Osteoblast (primary cell): Measurements from ENCODE around the gene PRODH2. TPM values are rescaled to one million over a fixed set of nuclear protein-coding genes. Genes with fewer than 3 reads are reported as not detected.
A peak's percentile ranks its signal among the peaks of the same experiment; 100 is the strongest.

Source experiments
- DNase-seq: peaks from one replicate; pipeline ENCODE4 v3.0.0; 2011; ENCODE audit warnings: low spot score, mixed read lengths; ENCODE audit not compliant: insufficient read length; ENCODE audit errors: missing footprints
- H2AFZ ChIP-seq: 2 replicates; pipeline ENCODE4 v1.6.0; 2011; ENCODE audit warnings: mild to moderate bottlenecking, low read length
- H3K27ac ChIP-seq: 2 replicates; pipeline ENCODE4 v1.5.1; 2011; ENCODE audit warnings: mild to moderate bottlenecking, low read depth, low read length, moderate library complexity
- H3K27me3 ChIP-seq: 2 replicates; pipeline ENCODE4 v1.6.0; 2012; ENCODE audit warnings: mild to moderate bottlenecking, control low read depth, inconsistent platforms, low read length, moderate library complexity; ENCODE audit not compliant: insufficient read depth
- H3K36me3 ChIP-seq: 2 replicates; pipeline ENCODE4 v1.5.1; 2011; ENCODE audit warnings: mild to moderate bottlenecking, low read length, control low read depth, moderate library complexity; ENCODE audit not compliant: insufficient read depth
- H3K4me1 ChIP-seq: 2 replicates; pipeline ENCODE4 v1.5.1; 2011; ENCODE audit warnings: mild to moderate bottlenecking, low read length, control low read depth, moderate library complexity; ENCODE audit not compliant: insufficient read depth
- H3K4me2 ChIP-seq: 2 replicates; pipeline ENCODE4 v1.6.0; 2011; ENCODE audit warnings: mild to moderate bottlenecking, low read length; ENCODE audit not compliant: insufficient read depth
- H3K4me3 ChIP-seq: fragments of 200-600 bp; sonication (generic); 3 replicates; pipeline ENCODE4 v1.5.1; 2012; ENCODE audit warnings: mild to moderate bottlenecking, low read length, inconsistent platforms; ENCODE audit not compliant: insufficient read depth
- H3K79me2 ChIP-seq: 2 replicates; pipeline ENCODE4 v1.6.0; 2012; ENCODE audit warnings: mild to moderate bottlenecking, low read length, control low read depth, inconsistent platforms; ENCODE audit not compliant: insufficient read depth
- H3K9me3 ChIP-seq: 2 replicates; pipeline ENCODE4 v1.5.1; 2011; ENCODE audit warnings: low read depth, low read length, control low read depth
- H4K20me1 ChIP-seq: 2 replicates; pipeline ENCODE4 v1.6.0; 2012; ENCODE audit warnings: mild to moderate bottlenecking, low read length, control low read depth; ENCODE audit not compliant: insufficient read depth
- total RNA-seq: library from RNA; depleted of rRNA; stranded (reverse); fragments of >200 nt; gene quantifications from 2 replicates; pipeline ENCODE4 v1.2.3, GENCODE V29; 2012
- TF ChIP-seq, protein P1 (sequence below): IDR thresholded peaks from 2 replicates; pipeline ENCODE4 v1.5.1; 2011; ENCODE audit warnings: mild to moderate bottlenecking, low read depth, low read length, moderate library complexity; ENCODE audit errors: extremely low read depth

PRODH2 gene, protein sequence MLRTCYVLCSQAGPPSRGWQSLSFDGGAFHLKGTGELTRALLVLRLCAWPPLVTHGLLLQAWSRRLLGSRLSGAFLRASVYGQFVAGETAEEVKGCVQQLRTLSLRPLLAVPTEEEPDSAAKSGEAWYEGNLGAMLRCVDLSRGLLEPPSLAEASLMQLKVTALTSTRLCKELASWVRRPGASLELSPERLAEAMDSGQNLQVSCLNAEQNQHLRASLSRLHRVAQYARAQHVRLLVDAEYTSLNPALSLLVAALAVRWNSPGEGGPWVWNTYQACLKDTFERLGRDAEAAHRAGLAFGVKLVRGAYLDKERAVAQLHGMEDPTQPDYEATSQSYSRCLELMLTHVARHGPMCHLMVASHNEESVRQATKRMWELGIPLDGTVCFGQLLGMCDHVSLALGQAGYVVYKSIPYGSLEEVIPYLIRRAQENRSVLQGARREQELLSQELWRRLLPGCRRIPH
- total RNA-seq = not detected in 2 replicates

DNA sequence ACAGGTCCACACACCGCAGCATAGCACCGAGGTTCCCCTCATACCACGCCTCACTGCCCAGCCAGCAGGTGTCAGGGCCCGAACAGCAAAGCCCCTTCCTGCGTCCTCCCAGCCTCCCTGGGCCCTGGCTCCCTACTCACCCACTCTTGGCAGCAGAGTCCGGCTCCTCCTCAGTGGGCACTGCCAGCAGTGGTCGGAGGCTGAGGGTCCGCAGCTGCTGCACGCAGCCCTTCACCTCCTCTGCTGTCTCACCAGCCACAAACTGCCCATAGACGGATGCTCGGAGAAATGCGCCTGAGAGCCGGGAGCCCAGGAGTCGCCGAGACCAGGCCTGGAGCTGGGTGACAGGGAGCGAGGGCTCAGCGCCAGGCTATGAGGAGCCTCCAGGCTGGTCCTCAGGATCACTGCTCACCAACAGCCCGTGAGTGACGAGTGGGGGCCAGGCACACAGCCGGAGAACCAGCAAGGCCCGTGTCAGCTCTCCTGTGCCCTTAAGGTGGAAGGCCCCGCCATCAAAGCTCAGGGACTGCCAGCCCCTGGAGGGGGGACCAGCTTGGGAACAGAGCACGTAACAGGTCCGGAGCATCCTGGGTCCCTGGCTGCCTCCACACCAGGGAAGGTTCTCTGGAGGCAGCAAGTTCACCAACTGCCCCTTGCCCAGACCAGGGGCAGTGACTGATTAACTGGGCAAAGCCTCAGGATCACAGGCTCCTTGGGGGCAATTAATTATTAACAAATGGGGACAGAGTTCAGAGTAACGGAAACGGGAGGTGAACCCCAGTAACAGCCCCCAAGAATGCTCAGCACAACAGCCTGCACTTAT lies at the start of gene PRODH2:
Gene PRODH2 (minus strand): TSS at position 626 of the 823 bp plus-strand sequence. CDS start 40 bp downstream, at position 586.
- Histone ChIP-seq H3K4me3 (no peak within 1 kb of the TSS), H3K4me1 (no peaks in the 10 kb centered on the region), H3K9me3 (no peaks in the 10 kb centered on the region), H3K79me2 (no peaks in the 10 kb centered on the region), H3K36me3 (no peaks in the 10 kb centered on the region), H4K20me1 (no peaks in the 10 kb centered on the region), H3K4me2 (no peak within 1 kb of the TSS), H3K27ac (no peak within 1 kb of the TSS), H2AFZ (no peak within 1 kb of the TSS), H3K27me3 (peaks cover 6% of the 10 kb centered on the region)
- TF ChIP-seq, protein P1, sequence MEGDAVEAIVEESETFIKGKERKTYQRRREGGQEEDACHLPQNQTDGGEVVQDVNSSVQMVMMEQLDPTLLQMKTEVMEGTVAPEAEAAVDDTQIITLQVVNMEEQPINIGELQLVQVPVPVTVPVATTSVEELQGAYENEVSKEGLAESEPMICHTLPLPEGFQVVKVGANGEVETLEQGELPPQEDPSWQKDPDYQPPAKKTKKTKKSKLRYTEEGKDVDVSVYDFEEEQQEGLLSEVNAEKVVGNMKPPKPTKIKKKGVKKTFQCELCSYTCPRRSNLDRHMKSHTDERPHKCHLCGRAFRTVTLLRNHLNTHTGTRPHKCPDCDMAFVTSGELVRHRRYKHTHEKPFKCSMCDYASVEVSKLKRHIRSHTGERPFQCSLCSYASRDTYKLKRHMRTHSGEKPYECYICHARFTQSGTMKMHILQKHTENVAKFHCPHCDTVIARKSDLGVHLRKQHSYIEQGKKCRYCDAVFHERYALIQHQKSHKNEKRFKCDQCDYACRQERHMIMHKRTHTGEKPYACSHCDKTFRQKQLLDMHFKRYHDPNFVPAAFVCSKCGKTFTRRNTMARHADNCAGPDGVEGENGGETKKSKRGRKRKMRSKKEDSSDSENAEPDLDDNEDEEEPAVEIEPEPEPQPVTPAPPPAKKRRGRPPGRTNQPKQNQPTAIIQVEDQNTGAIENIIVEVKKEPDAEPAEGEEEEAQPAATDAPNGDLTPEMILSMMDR = no peak
- DNase-seq = no peak

DNA sequence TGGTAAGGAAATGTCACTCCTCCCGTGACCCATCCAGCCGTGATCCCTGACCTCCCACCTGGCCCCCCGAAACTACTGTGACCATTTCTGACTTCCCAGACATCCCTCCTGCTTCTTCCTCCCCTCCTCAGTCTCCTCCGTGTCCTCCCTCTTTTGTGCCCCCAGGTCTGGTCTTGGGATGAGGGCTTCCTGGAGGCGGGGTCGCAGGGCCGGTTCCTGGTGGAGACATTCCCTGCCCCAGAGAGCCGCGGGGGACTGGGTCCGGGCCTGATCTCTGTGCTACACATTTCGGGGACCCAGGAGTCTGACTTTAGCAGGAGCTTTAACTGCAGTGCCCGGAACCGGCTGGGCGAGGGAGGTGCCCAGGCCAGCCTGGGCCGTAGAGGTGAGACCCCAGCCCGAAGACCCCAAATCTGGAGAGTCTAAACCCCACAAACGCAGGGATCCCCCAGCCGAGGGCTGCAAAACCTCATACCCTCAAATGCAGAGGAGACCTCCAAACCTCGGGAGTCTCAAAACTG lies 49.1 kb upstream of the PRODH2 start:
- TF ChIP-seq, protein P1 = no peak
- Histone ChIP-seq H2AFZ (no peak overlapping the region), H3K36me3 (no peaks in the 10 kb centered on the region), H3K27me3 (peaks cover 62% of the 10 kb centered on the region), H4K20me1 (no peaks in the 10 kb centered on the region), H3K79me2 (no peaks in the 10 kb centered on the region), H3K4me3 (no peak overlapping the region), H3K4me2 (no peak overlapping the region), H3K27ac (no peak overlapping the region), H3K9me3 (no peaks in the 10 kb centered on the region), H3K4me1 (peaks cover 3% of the 10 kb centered on the region)
- peak; percentile 89 for DNase-seq

- Histone ChIP-seq H3K4me1 (peaks cover 3% of the 10 kb centered on the region), H3K9me3 (no peaks in the 10 kb centered on the region), H3K27me3 (peaks cover 69% of the 10 kb centered on the region), H3K4me2 (no peak overlapping the region), H2AFZ (no peak overlapping the region), H4K20me1 (no peaks in the 10 kb centered on the region), H3K36me3 (no peaks in the 10 kb centered on the region), H3K27ac (no peak overlapping the region), H3K4me3 (no peak overlapping the region), H3K79me2 (no peaks in the 10 kb centered on the region)
- TF ChIP-seq, protein P1 = no peak
- peak; percentile 85 for DNase-seq
These were observed 48.4 kb upstream of the PRODH2 start for GRCh38 chr19:35860818-35861639.
